H1 (cell line): Measurements from ENCODE around the gene GSDME. TPM values are rescaled to one million over a fixed set of nuclear protein-coding genes. Genes with fewer than 3 reads are reported as not detected.

Experiments used
- CTCF ChIA-PET: fragments of 300-600 bp; sonication (Branson Sonifier 250); formaldehyde crosslinking; loops from one replicate; lab custom pipeline; 2021; ENCODE audit not compliant: partially characterized antibody; lab: Charles Lee
- POLR2A ChIA-PET: fragments of 300-600 bp; sonication (Branson Sonifier 250); formaldehyde crosslinking; loops from one replicate; lab custom pipeline; 2021; ENCODE audit warnings: inconsistent platforms; ENCODE audit not compliant: partially characterized antibody; lab: Charles Lee
- DNase-seq, 2 experiments: peaks; one replicate each; pipeline versions ENCODE4 v3.0.0 to v3.0.0-alpha.2; 2010 to 2022; ENCODE audit warnings: low spot score in 2 of 2, low read depth in 1 of 2, mixed read lengths in 1 of 2
- FAIRE-seq: peaks from 2 replicates; lab custom pipeline; 2011; peaks lifted over from hg19 to GRCh38; lab: Jason Lieb, UNC
- H2AFZ ChIP-seq: 2 replicates; pipeline ENCODE4 v1.8.1; 2012; ENCODE audit warnings: low read length, inconsistent platforms
- H2AK5ac ChIP-seq: 2 replicates; pipeline ENCODE4 v1.6.1; 2013; ENCODE audit warnings: low read depth, low read length
- H2BK120ac ChIP-seq: replicated peaks from 2 replicates; pipeline ENCODE3; 2013; ENCODE audit warnings: low read depth, low read length, inconsistent platforms
- H2BK12ac ChIP-seq: 2 replicates; pipeline ENCODE4 v1.6.1; 2013; ENCODE audit warnings: low read depth, low read length
- H2BK15ac ChIP-seq: 2 replicates; pipeline ENCODE4 v1.6.1; 2013; ENCODE audit warnings: low read length
- H2BK20ac ChIP-seq: 2 replicates; pipeline ENCODE4 v1.6.1; 2013; ENCODE audit warnings: low read length
- H2BK5ac ChIP-seq: 2 replicates; pipeline ENCODE4 v1.6.1; 2013; ENCODE audit warnings: low read depth, low read length
- H3K14ac ChIP-seq: 2 replicates; pipeline ENCODE4 v1.6.1; 2013; ENCODE audit warnings: inconsistent platforms; ENCODE audit not compliant: insufficient read length
- H3K18ac ChIP-seq: 2 replicates; pipeline ENCODE4 v1.6.1; 2013; ENCODE audit warnings: low read length; ENCODE audit errors: extremely low read depth
- H3K23ac ChIP-seq: 2 replicates; pipeline ENCODE4 v1.6.1; 2013; ENCODE audit warnings: inconsistent platforms; ENCODE audit not compliant: insufficient read length
- H3K23me2 ChIP-seq: 2 replicates; pipeline ENCODE4 v1.6.1; 2013; ENCODE audit warnings: low read depth, low read length
- H3K27ac ChIP-seq: 2 replicates; pipeline ENCODE4 v1.6.1; 2011; ENCODE audit warnings: low read depth, low read length, inconsistent platforms
- H3K27me3 ChIP-seq, 4 experiments: replicated peaks in 1 of 4; 1 replicate in 1 of 4; 2 replicates in 3 of 4; pipeline versions ENCODE4 v1.6.1 to v1.8.1; 2011 to 2013; ENCODE audit warnings: low read length in 3 of 4, mild to moderate bottlenecking in 3 of 4, inconsistent platforms in 2 of 4, mixed read lengths in 2 of 4, moderate library complexity in 1 of 4; ENCODE audit not compliant: control insufficient read depth in 3 of 4, insufficient read depth in 3 of 4; ENCODE audit errors: extremely low read depth in 1 of 4
- H3K36me3 ChIP-seq, 4 experiments: 2 replicates each; pipeline versions ENCODE4 v1.6.1 to v1.8.1; 2011 to 2013; ENCODE audit warnings: mild to moderate bottlenecking in 4 of 4, low read length in 3 of 4, moderate library complexity in 2 of 4, control low read depth in 1 of 4, inconsistent platforms in 1 of 4; ENCODE audit not compliant: insufficient read depth in 4 of 4, control insufficient read depth in 2 of 4
- H3K4ac ChIP-seq: replicated peaks from 2 replicates; pipeline ENCODE3; 2013; ENCODE audit warnings: low read length, low read depth, mixed read lengths, inconsistent platforms; ENCODE audit not compliant: insufficient read length
- H3K4me1 ChIP-seq, 4 experiments: replicated peaks in 1 of 4; 1 replicate in 1 of 4; 2 replicates in 3 of 4; pipeline versions ENCODE4 v1.6.1 to v1.8.1; 2011 to 2013; ENCODE audit warnings: low read length in 3 of 4, inconsistent platforms in 2 of 4, mixed read lengths in 1 of 4; ENCODE audit not compliant: insufficient read depth in 4 of 4, control insufficient read depth in 3 of 4
- H3K4me2 ChIP-seq, 2 experiments: 2 replicates each; pipeline versions ENCODE4 v1.6.1 to v1.8.1; 2011 to 2013; ENCODE audit warnings: low read depth in 2 of 2, low read length in 2 of 2, control low read depth in 1 of 2, inconsistent platforms in 1 of 2, mild to moderate bottlenecking in 1 of 2; ENCODE audit not compliant: insufficient read depth in 1 of 2
- H3K4me3 ChIP-seq, 4 experiments: fragments of 200-600, 300-600 bp in 1 of 4; sonication (generic), shearing (Covaris generic), sonication (Bioruptor Twin) in 1 of 4; 2 replicates each; pipeline versions ENCODE4 v1.5.1 to v1.8.1; 2011 to 2016; ENCODE audit warnings: low read length in 4 of 4, low read depth in 3 of 4, control low read depth in 2 of 4, inconsistent platforms in 2 of 4, mild to moderate bottlenecking in 2 of 4, mixed read lengths in 1 of 4, moderate library complexity in 1 of 4; ENCODE audit not compliant: insufficient read depth in 2 of 4; ENCODE audit errors: extremely low read depth in 1 of 4
- H3K56ac ChIP-seq: replicated peaks from 2 replicates; pipeline ENCODE3; 2013; ENCODE audit warnings: low read depth, mild to moderate bottlenecking, mixed read lengths, low read length, inconsistent platforms; ENCODE audit not compliant: insufficient read length
- H3K79me1 ChIP-seq: 2 replicates; pipeline ENCODE4 v1.6.1; 2013; ENCODE audit warnings: low read depth, low read length, control low read depth
- H3K79me2 ChIP-seq, 2 experiments: 2 replicates each; pipeline versions ENCODE4 v1.6.1 to v1.8.1; 2012 to 2013; ENCODE audit warnings: low read length in 2 of 2, mild to moderate bottlenecking in 2 of 2, inconsistent platforms in 1 of 2; ENCODE audit not compliant: insufficient read depth in 2 of 2, control insufficient read depth in 1 of 2
- H3K9ac ChIP-seq, 4 experiments: replicated peaks in 1 of 4; 1 replicate in 1 of 4; 2 replicates in 3 of 4; pipeline versions ENCODE4 v1.6.1 to v1.8.1; 2011 to 2013; ENCODE audit warnings: low read depth in 3 of 4, low read length in 3 of 4, control low read depth in 2 of 4, mild to moderate bottlenecking in 2 of 4, moderate library complexity in 2 of 4, inconsistent platforms in 1 of 4; ENCODE audit errors: extremely low read depth in 1 of 4
- H3K9me3 ChIP-seq, 2 experiments: 2 replicates each; pipeline versions ENCODE4 v1.6.1 to v1.8.1; 2012 to 2013; ENCODE audit warnings: mild to moderate bottlenecking in 2 of 2, moderate library complexity in 2 of 2, control low read depth in 1 of 2, inconsistent platforms in 1 of 2, low read depth in 1 of 2, low read length in 1 of 2, mixed read lengths in 1 of 2; ENCODE audit not compliant: insufficient read depth in 2 of 2
- H4K20me1 ChIP-seq, 2 experiments: replicated peaks in 1 of 2; 2 replicates each; pipeline versions ENCODE3 to v1.8.1; 2011 to 2013; ENCODE audit warnings: inconsistent platforms in 2 of 2, low read length in 2 of 2, mild to moderate bottlenecking in 1 of 2; ENCODE audit not compliant: insufficient read depth in 2 of 2, control insufficient read depth in 1 of 2
- H4K5ac ChIP-seq: 2 replicates; pipeline ENCODE4 v1.6.1; 2013; ENCODE audit warnings: low read length, low read depth, mixed read lengths, inconsistent platforms; ENCODE audit not compliant: insufficient read length
- H4K8ac ChIP-seq: 2 replicates; pipeline ENCODE4 v1.8.0; 2013; ENCODE audit warnings: mild to moderate bottlenecking, moderate library complexity, low read length, inconsistent platforms; ENCODE audit not compliant: insufficient read depth; ENCODE audit errors: extremely low read depth
- H4K91ac ChIP-seq: replicated peaks from 2 replicates; pipeline ENCODE3; 2013; ENCODE audit warnings: low read length, mixed read lengths, inconsistent platforms; ENCODE audit not compliant: insufficient read length
- CBX5 ChIP-seq: fragments of 300-800, 300-1000 bp; sonication (generic); IDR thresholded peaks from 2 replicates; pipeline ENCODE4 v1.7.1; 2016; ENCODE audit warnings: antibody characterized with exemption, low read length, low read depth
- WGBS, 2 experiments: shearing (Covaris generic) in 1 of 2; methylation state at CpG; one replicate each; pipeline versions ENCODE4 v1.1.6 to v1.1.7; 2013 to 2015; ENCODE audit warnings: low lambda C conversion rate in 2 of 2, mixed read lengths in 2 of 2, inconsistent platforms in 1 of 2, low coverage in 1 of 2, missing lambda C conversion rate in 1 of 2; ENCODE audit not compliant: insufficient replicate concordance in 2 of 2, insufficient coverage in 1 of 2, insufficient read length in 1 of 2; ENCODE audit errors: extremely low coverage in 1 of 2, missing lambda C conversion rate in 1 of 2; 5-methylcytosine and 5-hydroxymethylcytosine counted together
- polyA plus RNA-seq, 7 experiments: library from polyadenylated mRNA; depleted of rRNA in 3 of 7; stranded (reverse) in 5 of 7; unstranded in 2 of 7; fragments of >200 nt in 5 of 7; fragments of 200-250 nt in 2 of 7; gene quantifications; 1 replicate in 5 of 7; 2 replicates in 1 of 7; 4 replicates in 1 of 7; pipeline versions ENCODE4 v1.2.1 to v1.2.3, GENCODE V29; 2011 to 2013; ENCODE audit warnings: missing spikeins in 2 of 7, mixed read lengths in 2 of 7
- total RNA-seq: library from RNA; stranded (reverse); fragmentation: NEBNext Ultra II Directional; extraction: Animal tissue kit (Norgen Biotek cat#: 25700); gene quantifications from 2 replicates; pipeline ENCODE4 v1.2.1, GENCODE V29; 2021

The GSDME gene
- total and polyA plus RNA-seq, 2 of the 8 experiments (the other 6 are each of a cell fraction or from before 2014, with no cell fraction given), result 5.4 to 7.6 TPM

- Histone ChIP-seq H2BK20ac (no peak overlapping the region), H3K56ac (no peak overlapping the region), H3K18ac (no peak overlapping the region), H3K23ac (no peak overlapping the region), H3K23me2 (no peaks in the 10 kb centered on the region), H4K20me1 (peaks cover 1 to 2% of the 10 kb centered on the region in 2 experiments), H3K4me1 (peaks cover 0 to 2% (median under 1%) of the 10 kb centered on the region in 4 experiments; a peak in 4 of 7 replicates), H2BK12ac (no peak overlapping the region), H3K9ac (no peak overlapping the region), H2AFZ (no peak overlapping the region), H2BK120ac (no peak overlapping the region), H4K5ac (no peak overlapping the region), H3K4me2 (no peak overlapping the region), H3K27ac (no peak overlapping the region), H2BK5ac (no peak overlapping the region), H4K91ac (no peak overlapping the region), H3K36me3 (no peaks in the 10 kb centered on the region; a peak in 1 of 8 replicates), H3K4me3 (no peak overlapping the region), H3K14ac (no peak overlapping the region), H3K27me3 (no peaks in the 10 kb centered on the region), H3K79me2 (peaks cover 0 to 24% of the 10 kb centered on the region in 2 experiments; a peak in 2 of 4 replicates), H2AK5ac (no peak overlapping the region), H3K9me3 (no peaks in the 10 kb centered on the region), H2BK15ac (no peak overlapping the region), H3K79me1 (no peaks in the 10 kb centered on the region; the same call in 1 of the 2 replicates), H3K4ac (no peak overlapping the region), H4K8ac (no peak overlapping the region)
- ChIA-PET CTCF (no interaction called here), POLR2A (no interaction called here)
- no peak for DNase-seq
- WGBS, 2 experiments, result 94% methylated on average over 2 of the region's 2 CpGs; no CpG with 5 or more reads in 1 of the 2 experiments
- FAIRE-seq, result no peak
- no peak for TF ChIP-seq CBX5
Observed at GRCh38 chr7:24660546-24660945, 96.7 kb downstream of the GSDME start.
